Activated naive CD8-positive, alpha-beta T cell treated with anti-CD3 and anti-CD28 coated beads, Interleukin-2, amount 50 U/mL, for 16 hours (primary cell): Measurements from ENCODE around the gene ARHGAP20.

Experiments used
- DNase-seq: peaks from one replicate; pipeline ENCODE4 v3.0.0-alpha.2; 2020; ENCODE audit warnings: low read depth, low spot score

ARHGAP20 gene

DNA sequence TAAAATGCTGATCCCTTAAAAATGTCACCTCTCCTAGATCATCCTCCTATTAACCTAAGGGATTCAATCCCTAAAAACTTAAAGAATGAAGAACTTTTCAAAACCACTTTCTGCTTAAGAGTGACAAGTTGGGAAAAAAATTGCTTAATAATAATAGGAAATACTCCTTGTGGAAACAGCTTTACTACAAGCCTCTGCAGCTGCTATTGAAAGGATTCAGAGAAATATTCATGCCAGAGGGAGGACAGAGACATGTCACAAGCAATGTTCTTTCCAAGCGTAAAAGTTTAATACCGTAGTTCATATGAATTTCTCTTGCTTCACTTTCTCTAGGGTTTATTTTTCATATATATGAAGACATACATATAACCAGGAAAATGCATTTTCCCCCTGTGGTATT lies 98.2 kb downstream of the ARHGAP20 start:
- no peak for DNase-seq

DNA sequence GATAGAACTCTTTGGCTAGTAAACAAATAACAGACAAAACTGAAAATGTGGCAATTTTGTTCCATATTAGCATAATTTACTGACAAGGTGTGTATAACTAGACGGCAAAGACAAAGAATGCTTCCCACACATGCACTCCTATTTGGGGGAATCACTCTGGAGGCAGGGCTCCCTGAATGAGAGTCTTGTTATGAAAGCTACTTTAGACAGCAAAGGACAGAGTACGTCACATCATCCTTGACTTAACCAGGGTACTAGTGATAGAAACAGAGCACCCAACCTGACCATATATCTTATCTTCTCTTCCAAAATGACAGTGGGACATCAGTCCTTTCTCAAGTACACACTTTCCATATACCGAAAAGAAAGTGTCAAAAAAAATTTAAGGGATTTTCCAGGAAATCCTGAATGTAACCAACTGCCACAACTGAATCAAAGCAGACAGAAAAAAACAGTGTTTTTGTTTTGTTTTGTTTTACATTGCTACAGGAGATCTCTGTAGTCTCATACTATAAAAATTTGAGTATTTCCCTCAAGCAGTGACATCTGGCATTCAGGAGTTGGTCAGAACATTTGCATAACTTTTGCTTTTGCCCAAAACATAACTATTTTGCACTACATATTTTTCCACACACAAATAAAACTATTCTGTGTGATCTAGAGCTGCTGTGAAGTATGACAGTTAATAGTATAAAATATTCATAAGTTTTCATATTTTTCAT lies 98.9 kb downstream of the ARHGAP20 start:
- no peak for DNase-seq

GRCh38 chr11:110606415-110606814 lies 105.8 kb downstream of the ARHGAP20 start:
- no peak for DNase-seq

DNA sequence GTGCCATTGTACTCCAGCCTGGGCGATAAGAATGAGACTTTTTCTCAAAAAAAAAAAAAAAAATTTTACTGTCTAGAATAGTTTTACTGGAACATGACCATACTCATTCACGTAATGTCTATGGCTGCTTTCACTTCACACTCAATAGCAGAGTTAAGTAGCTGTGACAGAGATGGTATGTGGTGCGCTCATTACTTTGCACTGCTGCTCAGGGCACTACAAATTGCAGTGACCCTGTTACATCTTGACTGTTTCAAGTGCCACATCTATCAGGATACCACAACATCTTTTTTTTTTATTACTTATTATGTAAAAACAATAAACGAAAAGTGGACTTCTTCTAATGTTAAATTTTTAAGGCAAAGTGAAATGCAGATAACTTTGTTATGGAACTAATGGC lies 110.3 kb downstream of the ARHGAP20 start:
- no peak for DNase-seq

DNA sequence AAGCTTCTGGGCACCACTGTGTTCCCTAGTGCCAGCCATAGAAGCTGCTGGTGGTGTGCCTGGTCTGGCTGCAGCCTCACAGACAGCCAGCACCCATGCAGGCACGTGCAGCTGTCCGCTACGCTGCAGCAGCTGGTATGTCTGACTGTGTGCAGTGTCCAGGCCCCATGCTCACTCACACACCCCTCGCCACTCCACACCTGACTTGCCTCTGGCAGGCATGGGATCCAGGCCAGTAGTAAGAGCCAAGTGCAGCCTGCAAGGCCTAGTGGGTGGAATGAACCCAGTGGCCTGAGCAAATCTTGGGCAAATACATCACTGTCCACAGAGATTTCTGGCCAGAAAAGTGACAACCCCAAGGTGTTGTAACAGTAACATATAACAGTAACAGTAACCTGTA lies 111.9 kb downstream of the ARHGAP20 start:
- no peak for DNase-seq

DNA sequence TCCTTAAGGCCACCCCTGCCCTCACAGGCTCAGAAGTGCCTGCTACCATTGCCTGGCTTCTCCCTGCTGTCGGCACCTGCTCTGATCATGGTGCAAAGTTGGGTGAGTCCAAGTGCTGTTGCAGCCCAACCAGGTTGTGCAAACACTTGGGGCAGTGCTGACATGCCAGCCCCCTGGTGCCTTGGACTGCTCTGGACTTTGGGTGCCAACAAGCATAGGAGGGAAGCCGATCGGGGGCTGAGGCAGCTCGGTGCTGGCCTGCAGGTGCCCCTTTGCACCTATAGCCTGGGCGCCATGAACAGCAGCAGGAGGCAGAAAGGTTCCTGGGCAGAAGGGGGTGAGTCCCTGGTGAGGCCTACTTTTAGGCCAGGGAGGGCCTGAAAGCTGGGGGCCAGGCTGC lies 113.0 kb downstream of the ARHGAP20 start:
- no peak for DNase-seq

GRCh38 chr11:110598725-110599124 lies 113.5 kb downstream of the ARHGAP20 start:
- DNase-seq: no peak

- DNase-seq: no peak
Observed at GRCh38 chr11:110587972-110588371, 124.3 kb downstream of the ARHGAP20 start.

GRCh38 chr11:110587129-110587528 lies 125.1 kb downstream of the ARHGAP20 start:
- no peak for DNase-seq

DNA sequence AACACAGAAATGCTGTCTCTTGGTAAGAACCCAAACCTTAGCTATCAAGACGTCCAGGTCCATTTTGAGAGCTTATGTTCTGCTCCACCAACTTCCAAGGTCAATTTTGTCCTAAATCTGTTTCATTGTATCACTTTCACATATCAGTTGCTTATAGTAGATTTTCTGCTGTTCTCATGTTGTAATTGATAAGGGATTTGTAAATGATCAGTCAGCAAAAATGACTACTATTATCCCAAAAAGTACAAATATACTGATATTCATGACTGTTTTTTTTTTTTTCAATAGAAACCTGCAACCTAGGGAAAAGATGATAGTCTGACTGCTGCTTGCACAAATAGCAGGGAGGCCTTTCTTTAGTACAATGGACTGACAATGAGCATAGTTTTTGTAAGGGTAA lies 128.1 kb downstream of the ARHGAP20 start:
- no peak for DNase-seq

GRCh38 chr11:110582728-110583432 lies 129.4 kb downstream of the ARHGAP20 start:
- DNase-seq: no peak

DNA sequence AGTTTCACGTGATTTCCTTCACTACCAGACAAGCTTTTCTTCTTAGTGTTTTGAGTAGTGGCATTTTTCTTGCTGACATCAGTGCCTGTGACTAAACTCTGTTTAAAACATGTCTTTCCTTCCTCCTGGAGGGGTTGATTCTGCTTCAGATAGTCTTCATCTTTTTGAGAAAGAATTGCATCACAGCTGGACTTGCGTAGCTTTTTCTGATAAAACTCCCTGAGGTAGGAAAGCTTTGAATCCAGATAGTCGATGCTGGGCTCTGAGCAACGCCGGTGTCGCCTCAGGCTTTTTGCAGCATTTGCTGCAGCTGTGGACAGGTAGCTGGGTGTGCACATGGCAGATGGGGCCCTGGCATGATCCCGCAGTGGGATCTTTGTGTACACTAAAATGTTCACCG lies 131.7 kb downstream of the ARHGAP20 start:
- DNase-seq: no peak

- DNase-seq: no peak
Observed at GRCh38 chr11:110573411-110573810, 138.8 kb downstream of the ARHGAP20 start.

- DNase-seq: no peak
Observed at GRCh38 chr11:110571081-110571720, 141.0 kb downstream of the ARHGAP20 start.

DNA sequence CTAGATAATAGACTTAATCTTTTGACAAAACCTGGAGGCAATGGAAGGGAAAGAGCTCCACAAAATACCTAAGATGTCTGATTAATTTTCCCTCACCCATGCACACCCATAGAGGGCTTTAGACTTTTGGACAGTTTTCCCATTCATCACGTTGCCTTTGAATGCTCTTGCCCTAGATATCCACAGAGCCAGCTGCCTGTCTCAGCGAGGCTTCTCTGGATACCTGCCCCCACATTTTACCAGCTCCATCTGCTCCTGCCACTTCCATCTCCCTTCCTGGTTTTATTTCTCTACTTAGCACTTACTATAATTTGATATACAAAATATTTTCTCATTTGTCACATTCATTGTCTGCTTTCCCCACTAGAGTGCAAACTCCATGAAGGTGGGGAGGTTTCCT lies 145.7 kb downstream of the ARHGAP20 start:
- DNase-seq: no peak

- no peak for DNase-seq
Observed at GRCh38 chr11:110565357-110566336, 146.6 kb downstream of the ARHGAP20 start.

DNA sequence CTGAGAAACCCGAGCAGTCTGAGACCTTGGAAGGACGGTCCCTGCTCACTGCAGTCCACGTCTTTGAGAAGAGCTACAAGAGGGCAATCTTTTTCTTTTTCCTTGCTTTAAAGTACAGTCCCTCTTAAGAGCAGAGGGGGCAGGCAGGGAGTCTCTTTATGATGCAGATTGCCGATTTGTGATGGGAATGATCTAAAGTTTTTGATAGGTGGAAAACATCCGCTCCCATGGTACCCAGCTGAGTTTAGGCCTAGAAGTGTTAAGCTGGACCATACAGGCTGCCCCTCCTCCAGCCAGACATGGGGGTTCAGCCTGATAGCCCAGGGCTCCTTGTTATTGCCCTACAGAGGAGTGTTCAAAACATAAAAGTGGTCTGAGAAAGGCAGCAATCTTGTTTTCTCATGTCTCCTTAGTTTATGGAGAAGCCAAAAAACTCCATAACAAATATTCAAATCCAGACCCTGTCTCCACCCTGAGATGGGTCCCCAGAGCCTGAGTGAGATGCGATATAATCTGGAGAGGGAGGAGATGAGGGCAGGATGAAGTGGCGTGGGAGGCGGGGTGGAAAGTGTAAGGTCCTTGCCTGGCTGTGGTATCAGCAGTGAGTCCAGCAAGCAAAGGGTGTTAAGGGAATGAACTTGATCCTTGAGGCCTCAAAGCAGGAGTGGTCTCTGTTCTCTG lies 147.4 kb downstream of the ARHGAP20 start:
- no peak for DNase-seq

DNA sequence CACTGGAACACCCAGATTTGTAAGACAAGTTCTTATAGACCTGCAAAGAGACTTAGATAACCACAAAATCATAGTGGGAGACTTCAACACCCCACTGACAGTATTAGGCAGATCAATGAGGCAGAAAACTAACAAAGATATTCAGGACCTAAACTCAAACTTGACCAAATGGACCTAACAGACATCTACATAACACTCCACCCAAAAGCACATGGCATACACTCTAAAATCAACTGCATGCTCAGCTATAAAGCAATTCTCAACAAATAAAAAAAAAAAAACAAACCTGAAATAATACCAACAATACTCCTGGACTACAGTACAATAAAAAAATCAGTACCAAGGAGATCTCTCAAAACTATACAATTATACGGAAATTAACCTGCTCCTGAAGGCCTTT lies 167.5 kb downstream of the ARHGAP20 start:
- no peak for DNase-seq

- DNase-seq: no peak
Observed at GRCh38 chr11:110538154-110538553, 174.1 kb downstream of the ARHGAP20 start.

DNA sequence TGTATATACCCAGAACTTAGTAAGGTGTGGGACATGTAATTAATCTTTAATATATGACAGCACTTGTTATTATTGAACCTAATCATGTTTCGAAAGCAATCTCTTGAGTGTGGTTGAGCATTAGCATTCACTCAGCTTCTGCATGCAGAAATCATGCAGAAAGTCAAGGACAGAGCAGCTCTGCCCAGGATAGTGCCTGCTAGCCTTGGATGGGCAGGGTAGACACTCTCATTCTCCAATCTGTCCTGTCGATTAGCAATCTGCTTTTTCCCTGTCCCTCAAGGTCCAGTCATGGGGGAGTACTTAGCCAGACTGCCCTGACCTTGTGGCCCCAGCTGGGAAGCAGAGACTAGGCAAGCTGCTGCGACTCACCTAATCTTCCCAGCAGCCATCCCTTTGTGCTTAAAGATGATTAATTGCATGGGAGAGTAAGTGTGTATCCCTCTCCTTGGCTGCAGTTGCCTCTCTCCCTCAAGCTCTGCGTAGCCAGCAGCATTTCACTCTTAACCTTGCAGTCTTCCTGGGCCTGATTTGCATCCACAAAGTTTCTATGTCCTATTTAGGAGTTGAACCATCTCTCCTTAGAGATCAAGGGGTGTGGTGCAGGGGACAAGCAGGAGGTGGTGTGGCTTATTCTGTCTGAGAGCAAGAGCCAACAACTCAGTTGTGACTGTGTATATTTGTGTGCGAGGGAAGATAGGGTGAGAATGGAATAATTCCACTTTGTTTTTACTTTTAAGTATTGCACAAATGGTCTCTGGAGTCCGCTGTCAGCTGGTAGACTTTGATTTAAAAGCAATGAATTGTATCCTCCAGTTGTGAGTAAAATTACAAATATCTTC lies 181.1 kb downstream of the ARHGAP20 start:
- no peak for DNase-seq
